Heart left ventricle (tissue), 13 donors: ENCODE measurements around the gene NKX3-2.

Experiments
- CTCF ChIP-seq, 12 donors: fragments of 200-600 bp; sonication (generic) in 4 of 12; IDR thresholded peaks; one replicate each; pipeline versions ENCODE4 v1.5.0 to v1.8.0; 2018 to 2022; ENCODE audit warnings: antibody characterized with exemption in 12 of 12, mild to moderate bottlenecking in 5 of 12
- POLR2A ChIP-seq, 2 donors: fragments of 450-650 bp; IDR thresholded peaks; one replicate each; pipeline ENCODE4 v1.6.1; 2017; ENCODE audit warnings: antibody characterized with exemption in 2 of 2, mild to moderate bottlenecking in 2 of 2, moderate library complexity in 2 of 2
- donor health status: ischemic (EF 13 %, LVEDD 7.1; RV severe dilation, severe dysfunction).
- donor health status: DM: no; HTN: yes; CAD: no.
- donor health status: DM: no; HTN: no; CAD: no.
- donor health status: ischemic (EF 25% LVEDD 6.9; RV normal size, moderate dysfunction).
- donor health status: ischemic (EF 25% LVEDD 5.7; RV mildly dilated, moderate dysfunction).
- donor health status: ischemic (EF 35%, LVEDD 5.7; RV mildly dilated, moderate dysfunction).
- donor health status: nonischemic (EF 11% LVEDD 7.7; RV severe dilation, severe dysfunction).
- donor health status: DM: yes; HTN: yes; CAD: no.
- donor health status: PGD.
- donor health status: ischemic (EF 29% LVEDD 5.4; RV normal size, mild dysfunction).
- donor health status: nonischemic (EF 23%, LVEDD 6.1; RV moderate dilation, normal function).

GRCh38 chr4:13545394-13545808 lies 1.1 kb upstream of the NKX3-2 start:
- no peak for TF ChIP-seq CTCF (IDR thresholded peaks at IDR 0.05)
- TF ChIP-seq POLR2A (IDR thresholded peaks at IDR 0.05) = no peak
